Measurements from ENCODE around the gene NCOA6.

GRCh38 chr20:34772437-34772836, 53.0 kb downstream of the NCOA6 start:
- TF ChIP-seq, protein P1, sequence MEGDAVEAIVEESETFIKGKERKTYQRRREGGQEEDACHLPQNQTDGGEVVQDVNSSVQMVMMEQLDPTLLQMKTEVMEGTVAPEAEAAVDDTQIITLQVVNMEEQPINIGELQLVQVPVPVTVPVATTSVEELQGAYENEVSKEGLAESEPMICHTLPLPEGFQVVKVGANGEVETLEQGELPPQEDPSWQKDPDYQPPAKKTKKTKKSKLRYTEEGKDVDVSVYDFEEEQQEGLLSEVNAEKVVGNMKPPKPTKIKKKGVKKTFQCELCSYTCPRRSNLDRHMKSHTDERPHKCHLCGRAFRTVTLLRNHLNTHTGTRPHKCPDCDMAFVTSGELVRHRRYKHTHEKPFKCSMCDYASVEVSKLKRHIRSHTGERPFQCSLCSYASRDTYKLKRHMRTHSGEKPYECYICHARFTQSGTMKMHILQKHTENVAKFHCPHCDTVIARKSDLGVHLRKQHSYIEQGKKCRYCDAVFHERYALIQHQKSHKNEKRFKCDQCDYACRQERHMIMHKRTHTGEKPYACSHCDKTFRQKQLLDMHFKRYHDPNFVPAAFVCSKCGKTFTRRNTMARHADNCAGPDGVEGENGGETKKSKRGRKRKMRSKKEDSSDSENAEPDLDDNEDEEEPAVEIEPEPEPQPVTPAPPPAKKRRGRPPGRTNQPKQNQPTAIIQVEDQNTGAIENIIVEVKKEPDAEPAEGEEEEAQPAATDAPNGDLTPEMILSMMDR (conservative IDR thresholded peaks at IDR 0.05; ENCODE audit: low read depth, low read length), result no peak
- TF ChIP-seq EZH2 (IDR thresholded peaks at IDR 0.05; ENCODE audit: low read length, unreplicated experiment) (no peak), EZH2phosphoT487 (IDR thresholded peaks at IDR 0.05; ENCODE audit: borderline replicate concordance, low read length) (no peak)

All from PC-3 (cell line).